ENCODE measurements around the gene PARS2.

PARS2 gene

GRCh38 chr1:54792686-54793282 is 28.5 kb upstream of the PARS2 start:
- no peak for TF ChIP-seq CTCF (IDR thresholded peaks at IDR 0.05; ENCODE audit: insufficient read depth, missing control alignments)
- FAIRE-seq (no peak), DNase-seq (ENCODE audit: insufficient read length, low spot score) (no peak)

GRCh38 chr1:54791880-54792522 is 27.7 kb upstream of the PARS2 start:
- DNase-seq (ENCODE audit: insufficient read length, low spot score): no peak
- FAIRE-seq: no peak
- TF ChIP-seq CTCF (IDR thresholded peaks at IDR 0.05; ENCODE audit: insufficient read depth, missing control alignments): peak; percentile 68

- DNase-seq (ENCODE audit: insufficient read length, low spot score) (no peak), FAIRE-seq (no peak)
- no peak for TF ChIP-seq CTCF (IDR thresholded peaks at IDR 0.05; ENCODE audit: insufficient read depth, missing control alignments)
These were observed 24.1 kb upstream of the PARS2 start for GRCh38 chr1:54788459-54788858.

GRCh38 chr1:54787604-54788003 is 23.3 kb upstream of the PARS2 start:
- FAIRE-seq (no peak), DNase-seq (ENCODE audit: insufficient read length, low spot score) (no peak)
- TF ChIP-seq CTCF (IDR thresholded peaks at IDR 0.05; ENCODE audit: insufficient read depth, missing control alignments): no peak

DNA sequence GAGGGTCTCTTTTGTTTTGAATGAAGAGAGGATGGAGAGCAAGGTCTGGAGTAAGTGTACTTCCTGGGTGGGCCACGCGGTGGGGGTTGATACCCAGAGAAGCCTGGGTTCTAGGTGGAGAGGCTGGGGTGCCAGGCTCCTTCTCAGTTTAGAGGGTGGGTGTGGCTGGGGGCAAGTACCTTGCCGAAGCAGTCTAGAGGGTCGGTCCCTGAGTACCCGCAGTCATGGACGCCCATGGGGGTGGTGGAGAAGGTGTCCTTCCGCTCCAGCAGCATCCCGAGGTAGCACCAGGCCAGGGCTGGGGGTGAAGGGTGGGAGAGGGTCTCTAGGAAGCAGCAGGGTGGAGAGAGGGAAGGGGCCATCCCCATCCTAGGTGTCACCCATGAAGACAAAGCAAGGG is 22.5 kb upstream of the PARS2 start:
- DNase-seq (ENCODE audit: insufficient read length, low spot score): no peak
- TF ChIP-seq CTCF (IDR thresholded peaks at IDR 0.05; ENCODE audit: insufficient read depth, missing control alignments): no peak
- no peak for FAIRE-seq

DNA sequence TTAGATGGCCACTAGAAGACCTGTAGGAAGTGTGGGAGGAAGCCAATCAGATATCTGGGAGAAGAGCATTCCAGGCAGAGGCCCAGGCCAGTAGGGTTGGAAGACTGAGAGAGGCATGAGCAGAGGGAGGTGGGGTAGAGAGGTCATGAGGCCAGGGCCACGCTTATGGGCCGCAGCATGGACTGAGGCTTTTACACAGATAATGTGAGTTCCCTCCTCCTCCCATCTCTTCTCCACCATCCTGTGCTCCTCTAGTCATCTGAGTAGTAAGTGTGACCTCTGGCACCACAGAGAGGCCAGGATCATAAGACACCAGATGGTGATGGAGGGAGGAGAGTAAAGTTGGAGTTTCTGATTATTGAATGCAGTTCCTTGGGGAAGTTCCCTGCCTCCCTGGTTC is 19.7 kb upstream of the PARS2 start:
- DNase-seq (ENCODE audit: insufficient read length, low spot score) (no peak), FAIRE-seq (no peak)
- no peak for TF ChIP-seq CTCF (IDR thresholded peaks at IDR 0.05; ENCODE audit: insufficient read depth, missing control alignments)

DNA sequence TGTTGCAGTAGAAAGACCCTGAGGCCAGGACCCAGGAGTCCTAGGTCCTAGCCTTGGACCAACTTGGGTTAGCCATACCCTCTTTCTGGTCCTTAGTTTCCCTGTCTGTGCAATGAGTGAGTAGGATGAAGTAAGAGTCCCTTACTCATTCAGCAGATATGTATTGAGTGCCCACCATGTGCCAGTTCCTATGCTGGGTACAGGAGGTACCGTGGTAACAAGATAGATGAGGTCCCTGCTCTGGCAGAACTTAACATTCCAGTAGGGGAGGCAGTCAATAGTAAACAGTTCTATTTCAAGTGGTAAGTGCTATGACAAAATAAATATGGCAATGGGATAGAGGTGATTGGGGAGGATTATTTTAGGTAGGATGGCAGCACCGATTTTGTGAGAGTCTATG is 18.3 kb upstream of the PARS2 start:
- TF ChIP-seq CTCF (IDR thresholded peaks at IDR 0.05; ENCODE audit: insufficient read depth, missing control alignments): no peak
- DNase-seq (ENCODE audit: insufficient read length, low spot score): no peak
- no peak for FAIRE-seq
